ENCODE results near the gene PAPOLB.

- TF ChIP-seq, protein P1, sequence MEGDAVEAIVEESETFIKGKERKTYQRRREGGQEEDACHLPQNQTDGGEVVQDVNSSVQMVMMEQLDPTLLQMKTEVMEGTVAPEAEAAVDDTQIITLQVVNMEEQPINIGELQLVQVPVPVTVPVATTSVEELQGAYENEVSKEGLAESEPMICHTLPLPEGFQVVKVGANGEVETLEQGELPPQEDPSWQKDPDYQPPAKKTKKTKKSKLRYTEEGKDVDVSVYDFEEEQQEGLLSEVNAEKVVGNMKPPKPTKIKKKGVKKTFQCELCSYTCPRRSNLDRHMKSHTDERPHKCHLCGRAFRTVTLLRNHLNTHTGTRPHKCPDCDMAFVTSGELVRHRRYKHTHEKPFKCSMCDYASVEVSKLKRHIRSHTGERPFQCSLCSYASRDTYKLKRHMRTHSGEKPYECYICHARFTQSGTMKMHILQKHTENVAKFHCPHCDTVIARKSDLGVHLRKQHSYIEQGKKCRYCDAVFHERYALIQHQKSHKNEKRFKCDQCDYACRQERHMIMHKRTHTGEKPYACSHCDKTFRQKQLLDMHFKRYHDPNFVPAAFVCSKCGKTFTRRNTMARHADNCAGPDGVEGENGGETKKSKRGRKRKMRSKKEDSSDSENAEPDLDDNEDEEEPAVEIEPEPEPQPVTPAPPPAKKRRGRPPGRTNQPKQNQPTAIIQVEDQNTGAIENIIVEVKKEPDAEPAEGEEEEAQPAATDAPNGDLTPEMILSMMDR (IDR thresholded peaks at IDR 0.05), result no peak
- no peak for TF ChIP-seq POLR2A (IDR thresholded peaks at IDR 0.05)
These were observed 4.6 kb downstream of the PAPOLB start for GRCh38 chr7:4857189-4857588.
